Gastroesophageal sphincter (tissue), 3 donors: ENCODE measurements around the gene DROSHA.

Source experiments
- CTCF ChIP-seq, 4 experiments: fragments of 200-600 bp in 2 of 4; fragments of 450-650 bp in 2 of 4; sonication (generic) in 1 of 4; IDR thresholded peaks; one replicate each; pipeline ENCODE4 v1.5.1; 2017 to 2019; ENCODE audit warnings: antibody characterized with exemption in 4 of 4, mild to moderate bottlenecking in 2 of 4, moderate library complexity in 2 of 4
- POLR2A ChIP-seq, 2 donors: fragments of 450-650 bp; IDR thresholded peaks; one replicate each; pipeline ENCODE4 v1.6.1; 2017; ENCODE audit warnings: antibody characterized with exemption in 2 of 2, mild to moderate bottlenecking in 2 of 2, moderate library complexity in 1 of 2
- POLR2AphosphoS5 ChIP-seq: sonication (generic); formaldehyde crosslinking; IDR thresholded peaks from one replicate; pipeline ENCODE4 v1.6.1; 2017; ENCODE audit warnings: antibody characterized with exemption

GRCh38 chr5:31495336-31495735 lies 36.6 kb downstream of the DROSHA start:
- TF ChIP-seq POLR2AphosphoS5 (no peak), POLR2A (IDR thresholded peaks at IDR 0.05) (no peak), CTCF (IDR thresholded peaks at IDR 0.05) (no peak)
